ENCODE measurements around the gene CLDN19.
"Not testable (repeated sequence)": the region's sequence is repeated elsewhere in the genome, so short reads cannot be mapped to it uniquely, and the experiment has no call there.

CLDN19 gene

GRCh38 chr1:42713293-42713692 lies 26.7 kb downstream of the CLDN19 start:
- DNase-seq (ENCODE audit: low read depth in 1 of 2, low spot score in 1 of 2) = no peak

- not testable (repeated sequence) for DNase-seq (ENCODE audit: low read depth in 1 of 2, low spot score in 1 of 2)
These were observed 27.2 kb downstream of the CLDN19 start for GRCh38 chr1:42712808-42713207.

GRCh38 chr1:42703888-42704464 lies 36.1 kb downstream of the CLDN19 start:
- DNase-seq (ENCODE audit: low read depth in 1 of 2, low spot score in 1 of 2) = no peak

- no peak for DNase-seq (ENCODE audit: low read depth in 1 of 2, low spot score in 1 of 2)
These were observed 40.0 kb downstream of the CLDN19 start for GRCh38 chr1:42700006-42700405.

- no peak for DNase-seq (ENCODE audit: low read depth in 1 of 2, low spot score in 1 of 2)
These were observed 41.8 kb downstream of the CLDN19 start for GRCh38 chr1:42698081-42698813.

DNA sequence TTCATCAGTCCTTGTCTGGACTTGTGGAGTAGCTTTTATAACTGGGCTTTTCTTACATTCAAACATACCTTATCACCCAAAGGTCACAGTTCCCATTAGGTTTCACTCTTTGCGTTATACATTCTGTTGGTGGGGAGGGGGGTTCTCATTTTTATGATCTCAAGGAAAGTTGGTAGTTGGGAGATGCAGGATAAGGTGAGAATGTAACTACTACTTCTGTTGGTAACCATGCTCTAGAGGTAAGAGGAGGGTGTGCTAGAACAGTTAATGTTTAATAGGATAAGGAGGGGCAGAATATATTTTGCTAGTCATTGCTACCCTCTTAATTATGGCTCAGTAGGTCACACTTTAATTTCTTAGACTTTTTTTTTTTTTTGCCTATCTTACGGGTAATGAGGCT lies 47.1 kb downstream of the CLDN19 start:
- DNase-seq (ENCODE audit: low read depth in 1 of 2, low spot score in 1 of 2) = no peak

GRCh38 chr1:42692461-42692860 lies 47.6 kb downstream of the CLDN19 start:
- DNase-seq (ENCODE audit: low read depth in 1 of 2, low spot score in 1 of 2) = no peak

GRCh38 chr1:42691157-42691498 lies 48.9 kb downstream of the CLDN19 start:
- no peak for DNase-seq (ENCODE audit: low read depth in 1 of 2, low spot score in 1 of 2)

- DNase-seq (ENCODE audit: low read depth in 1 of 2, low spot score in 1 of 2) = no peak
These were observed 49.4 kb downstream of the CLDN19 start for GRCh38 chr1:42690477-42691156.

DNA sequence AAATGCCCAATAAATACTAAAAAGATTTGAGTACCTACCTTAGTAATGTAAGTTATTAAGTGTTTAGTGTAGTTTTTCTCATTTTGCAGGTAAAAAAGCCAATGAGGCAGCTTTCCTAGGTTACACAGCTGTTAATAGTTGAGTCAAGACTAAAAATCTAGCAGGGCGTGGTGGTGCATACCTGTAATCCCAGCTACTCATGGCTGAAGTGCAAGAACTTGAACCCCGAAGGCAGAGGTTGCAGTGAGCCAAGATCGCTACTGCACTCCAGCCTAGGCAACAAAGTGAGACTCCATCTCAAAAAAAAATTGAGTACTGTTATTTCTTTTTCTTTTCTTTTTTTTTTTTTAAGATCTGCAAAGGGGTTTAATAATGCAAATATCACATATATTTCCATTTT lies 50.1 kb downstream of the CLDN19 start:
- no peak for DNase-seq (ENCODE audit: low read depth in 1 of 2, low spot score in 1 of 2)

GRCh38 chr1:42686418-42686817 lies 53.6 kb downstream of the CLDN19 start:
- no peak for DNase-seq (ENCODE audit: low read depth in 1 of 2, low spot score in 1 of 2)

DNA sequence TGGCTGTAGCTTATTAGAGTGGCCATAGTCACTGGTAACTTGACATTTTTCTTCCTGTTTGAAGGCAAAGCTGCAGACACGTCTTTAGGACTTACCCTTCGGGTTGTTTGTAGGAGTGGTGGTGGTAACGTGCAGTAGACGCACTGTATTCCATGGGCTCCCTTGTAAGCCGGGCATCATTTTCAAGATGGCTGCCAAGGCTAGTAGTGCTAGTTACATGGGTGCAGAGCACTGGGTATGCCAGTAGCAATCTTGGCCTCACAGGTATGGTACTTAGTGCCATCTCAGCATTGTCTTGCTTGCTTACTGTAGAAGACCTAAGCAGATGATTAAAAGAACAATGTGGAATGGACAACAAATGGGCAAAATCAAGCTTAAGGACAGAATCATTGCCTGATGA lies 55.9 kb downstream of the CLDN19 start:
- no peak for DNase-seq (ENCODE audit: low read depth in 1 of 2, low spot score in 1 of 2)

Data from activated T-helper 1 cell treated with anti-CD3 and anti-CD28 coated beads, Interleukin-2, amount 50 U/mL, for 16 hours (primary cell).